ENCODE measurements around the gene DYNLT4. TPM values are rescaled to one million over a fixed set of nuclear protein-coding genes. Genes with fewer than 3 reads are reported as not detected.

The DYNLT4 gene
- total RNA-seq, 3 donors from 2014 or later = 0.80 to 2.0 (median 1.3) TPM

GRCh38 chr1:44790968-44791801, 16.0 kb downstream of the DYNLT4 start:
- TF ChIP-seq POLR2AphosphoS5 (IDR thresholded peaks at IDR 0.05) (no peak), CTCF (IDR thresholded peaks at IDR 0.05) (no peak), POLR2A (IDR thresholded peaks at IDR 0.05) (no peak)
- Histone ChIP-seq H3K4me3 (no peak overlapping the region), H3K4me1 (no peaks in the 10 kb centered on the region), H3K27ac (no peak overlapping the region), H3K36me3 (no peaks in the 10 kb centered on the region), H3K27me3 (no peaks in the 10 kb centered on the region), H3K9me3 (no peaks in the 10 kb centered on the region)
- intact Hi-C loops (cut with DNase I; ENCODE audit: low total_unique reads) = no loop called here
- no peak for DNase-seq (ENCODE audit: low spot score in 2 of 2)

GRCh38 chr1:44788120-44788860, 18.9 kb downstream of the DYNLT4 start, which contains the start of gene BEST4:
BEST4 (minus strand) TSS chr1:44788170; CDS start chr1:44787705, 465 bp downstream.
- no peaks in the 10 kb centered on the region for H3K27me3 ChIP-seq
- no peak for TF ChIP-seq CTCF (IDR thresholded peaks at IDR 0.05)
- TF ChIP-seq POLR2A (IDR thresholded peaks at IDR 0.05) = no peak
- no peak for TF ChIP-seq POLR2AphosphoS5 (IDR thresholded peaks at IDR 0.05)
- no peak within 1 kb of the TSS for H3K4me3 ChIP-seq
- peaks cover 0 to 12% of the 10 kb centered on the region in 2 donors for H3K4me1 ChIP-seq
- no peaks in the 10 kb centered on the region for H3K9me3 ChIP-seq
- H3K36me3 ChIP-seq = no peaks in the 10 kb centered on the region
- intact Hi-C loops (cut with DNase I; ENCODE audit: low total_unique reads) = no loop called here
- H3K27ac ChIP-seq = no peak within 1 kb of the TSS
- no peak for DNase-seq (ENCODE audit: low spot score in 2 of 2)

- no peak for DNase-seq (ENCODE audit: low spot score in 2 of 2)
- TF ChIP-seq POLR2A (IDR thresholded peaks at IDR 0.05) (no peak), POLR2AphosphoS5 (IDR thresholded peaks at IDR 0.05) (no peak), CTCF (IDR thresholded peaks at IDR 0.05) (no peak)
- H3K27me3 ChIP-seq = no peaks in the 10 kb centered on the region
- peaks cover 0 to 12% of the 10 kb centered on the region in 2 donors for H3K4me1 ChIP-seq
- no peak overlapping the region for H3K27ac ChIP-seq
- H3K9me3 ChIP-seq = no peaks in the 10 kb centered on the region
- no peak overlapping the region for H3K4me3 ChIP-seq
- intact Hi-C loops (cut with DNase I; ENCODE audit: low total_unique reads) = no loop called here
- no peaks in the 10 kb centered on the region for H3K36me3 ChIP-seq
These were observed 19.6 kb downstream of the DYNLT4 start for GRCh38 chr1:44787506-44787905.

- peak overlapping the region in 2 of 3 donors; percentile 57 to 69 for H3K4me3 ChIP-seq
- no peaks in the 10 kb centered on the region for H3K9me3 ChIP-seq
- DNase-seq (ENCODE audit: low spot score in 2 of 2) = no peak
- peaks cover 0 to 12% of the 10 kb centered on the region in 2 donors for H3K4me1 ChIP-seq
- intact Hi-C loops (cut with DNase I; ENCODE audit: low total_unique reads) = no loop called here
- no peak for TF ChIP-seq POLR2A (IDR thresholded peaks at IDR 0.05)
- no peak for TF ChIP-seq CTCF (IDR thresholded peaks at IDR 0.05)
- TF ChIP-seq POLR2AphosphoS5 (IDR thresholded peaks at IDR 0.05) = no peak
- H3K27ac ChIP-seq = peak overlapping the region; percentile 70 to 77
- no peaks in the 10 kb centered on the region for H3K36me3 ChIP-seq
- H3K27me3 ChIP-seq = no peaks in the 10 kb centered on the region
These were observed 20.2 kb downstream of the DYNLT4 start for GRCh38 chr1:44786841-44787426.
